SK-N-SH (cell line): ENCODE data around the gene ARHGEF25.

Experiments
- CTCF ChIP-seq: fragments of 200-600 bp; sonication (generic); IDR thresholded peaks from 2 replicates; pipeline ENCODE4 v1.6.1; 2017; ENCODE audit warnings: antibody characterized with exemption, mild to moderate bottlenecking, moderate library complexity
- EP300 ChIP-seq, 2 experiments: IDR thresholded peaks; 2 replicates each; pipeline versions ENCODE4 v1.4.0 to v1.6.1; 2012; ENCODE audit warnings: borderline replicate concordance in 1 of 2, low read depth in 1 of 2, low read length in 1 of 2
- EZH2phosphoT487 ChIP-seq: fragments of 200-600 bp; sonication (generic); IDR thresholded peaks from 2 replicates; pipeline ENCODE4 v1.6.1; 2017; ENCODE audit warnings: low read depth, mixed run types, mild to moderate bottlenecking, antibody characterized with exemption, moderate library complexity, borderline replicate concordance
- POLR2AphosphoS5 ChIP-seq: IDR thresholded peaks from 2 replicates; pipeline ENCODE4 v1.6.1; 2012; ENCODE audit warnings: low read depth, low read length
- RCOR1 ChIP-seq: fragments of 150-350 bp; IDR thresholded peaks from 2 replicates; pipeline ENCODE4 v1.6.1; 2017; ENCODE audit warnings: antibody characterized with exemption, low read length
- RXRA ChIP-seq: IDR thresholded peaks from 2 replicates; pipeline ENCODE4 v1.4.0; 2012; ENCODE audit warnings: low read depth, mild to moderate bottlenecking, borderline replicate concordance
- SMC3 ChIP-seq: IDR thresholded peaks from 2 replicates; pipeline ENCODE4 v1.6.1; 2012; ENCODE audit warnings: low read depth, low read length, improper control_type of control experiment
- TF ChIP-seq, protein P1 (sequence below): IDR thresholded peaks from 2 replicates; pipeline ENCODE4 v1.4.0; 2012; ENCODE audit warnings: low read depth
- TF ChIP-seq, protein P2 (sequence below): IDR thresholded peaks from 2 replicates; pipeline ENCODE4 v1.6.1; 2012; ENCODE audit warnings: mild to moderate bottlenecking, low read depth, low read length, moderate library complexity

GRCh38 chr12:57574795-57575194, 36.4 kb upstream of the ARHGEF25 start:
- no peak for TF ChIP-seq RXRA
- no peak for TF ChIP-seq EP300 (IDR thresholded peaks at IDR 0.05; ENCODE audit: borderline replicate concordance in 1 of 2, low read depth in 1 of 2, low read length in 1 of 2)
- no peak for TF ChIP-seq CTCF
- TF ChIP-seq EZH2phosphoT487 = no peak
- TF ChIP-seq SMC3 = no peak
- no peak for TF ChIP-seq POLR2AphosphoS5
- TF ChIP-seq, protein P1, sequence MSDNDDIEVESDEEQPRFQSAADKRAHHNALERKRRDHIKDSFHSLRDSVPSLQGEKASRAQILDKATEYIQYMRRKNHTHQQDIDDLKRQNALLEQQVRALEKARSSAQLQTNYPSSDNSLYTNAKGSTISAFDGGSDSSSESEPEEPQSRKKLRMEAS = no peak
- TF ChIP-seq, protein P2, sequence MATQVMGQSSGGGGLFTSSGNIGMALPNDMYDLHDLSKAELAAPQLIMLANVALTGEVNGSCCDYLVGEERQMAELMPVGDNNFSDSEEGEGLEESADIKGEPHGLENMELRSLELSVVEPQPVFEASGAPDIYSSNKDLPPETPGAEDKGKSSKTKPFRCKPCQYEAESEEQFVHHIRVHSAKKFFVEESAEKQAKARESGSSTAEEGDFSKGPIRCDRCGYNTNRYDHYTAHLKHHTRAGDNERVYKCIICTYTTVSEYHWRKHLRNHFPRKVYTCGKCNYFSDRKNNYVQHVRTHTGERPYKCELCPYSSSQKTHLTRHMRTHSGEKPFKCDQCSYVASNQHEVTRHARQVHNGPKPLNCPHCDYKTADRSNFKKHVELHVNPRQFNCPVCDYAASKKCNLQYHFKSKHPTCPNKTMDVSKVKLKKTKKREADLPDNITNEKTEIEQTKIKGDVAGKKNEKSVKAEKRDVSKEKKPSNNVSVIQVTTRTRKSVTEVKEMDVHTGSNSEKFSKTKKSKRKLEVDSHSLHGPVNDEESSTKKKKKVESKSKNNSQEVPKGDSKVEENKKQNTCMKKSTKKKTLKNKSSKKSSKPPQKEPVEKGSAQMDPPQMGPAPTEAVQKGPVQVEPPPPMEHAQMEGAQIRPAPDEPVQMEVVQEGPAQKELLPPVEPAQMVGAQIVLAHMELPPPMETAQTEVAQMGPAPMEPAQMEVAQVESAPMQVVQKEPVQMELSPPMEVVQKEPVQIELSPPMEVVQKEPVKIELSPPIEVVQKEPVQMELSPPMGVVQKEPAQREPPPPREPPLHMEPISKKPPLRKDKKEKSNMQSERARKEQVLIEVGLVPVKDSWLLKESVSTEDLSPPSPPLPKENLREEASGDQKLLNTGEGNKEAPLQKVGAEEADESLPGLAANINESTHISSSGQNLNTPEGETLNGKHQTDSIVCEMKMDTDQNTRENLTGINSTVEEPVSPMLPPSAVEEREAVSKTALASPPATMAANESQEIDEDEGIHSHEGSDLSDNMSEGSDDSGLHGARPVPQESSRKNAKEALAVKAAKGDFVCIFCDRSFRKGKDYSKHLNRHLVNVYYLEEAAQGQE = no peak
- no peak for TF ChIP-seq RCOR1
